Liver (tissue), 9 donors: ENCODE results near the gene GPHA2. TPM values are rescaled to one million over a fixed set of nuclear protein-coding genes. Genes with fewer than 3 reads are reported as not detected.
A peak's percentile ranks its signal among the peaks of the same experiment; 100 is the strongest.

Experiments
- DNase-seq: peaks from one replicate; pipeline ENCODE4 v3.0.0-alpha.2; 2017; ENCODE audit warnings: low spot score
- H3K27ac ChIP-seq, 2 donors: one replicate each; pipeline ENCODE4 v1.7.0; 2013; ENCODE audit warnings: inconsistent platforms in 2 of 2, low read length in 2 of 2, control low read depth in 1 of 2, low read depth in 1 of 2, mild to moderate bottlenecking in 1 of 2
- H3K27me3 ChIP-seq, 4 donors: one replicate each; pipeline versions ENCODE4 v1.6.1 to v1.7.0; 2013; ENCODE audit warnings: low read length in 3 of 4, inconsistent platforms in 1 of 4, mild to moderate bottlenecking in 1 of 4, moderate library complexity in 1 of 4; ENCODE audit not compliant: control insufficient read depth in 4 of 4, insufficient read depth in 4 of 4
- H3K36me3 ChIP-seq, 4 donors: one replicate each; pipeline versions ENCODE4 v1.6.1 to v1.7.0; 2013; ENCODE audit warnings: low read length in 3 of 4, mild to moderate bottlenecking in 3 of 4, low read depth in 1 of 4, moderate library complexity in 1 of 4; ENCODE audit not compliant: control insufficient read depth in 4 of 4, insufficient read depth in 3 of 4
- H3K4me1 ChIP-seq, 4 donors: one replicate each; pipeline versions ENCODE4 v1.6.1 to v1.7.0; 2013; ENCODE audit warnings: low read length in 3 of 4, mild to moderate bottlenecking in 3 of 4, moderate library complexity in 1 of 4; ENCODE audit not compliant: control insufficient read depth in 4 of 4, insufficient read depth in 4 of 4
- H3K4me3 ChIP-seq, 3 donors: one replicate each; pipeline versions ENCODE4 v1.6.1 to v1.7.0; 2013; ENCODE audit warnings: low read length in 3 of 3, control low read depth in 1 of 3, low read depth in 1 of 3, mild to moderate bottlenecking in 1 of 3
- H3K9ac ChIP-seq, 2 donors: one replicate each; pipeline ENCODE4 v1.7.0; 2013; ENCODE audit warnings: low read length in 2 of 2, mild to moderate bottlenecking in 2 of 2, moderate library complexity in 2 of 2, control low read depth in 1 of 2, low read depth in 1 of 2
- H3K9me3 ChIP-seq, 4 donors: one replicate each; pipeline versions ENCODE4 v1.6.1 to v1.7.0; 2013; ENCODE audit warnings: low read length in 3 of 4; ENCODE audit not compliant: control insufficient read depth in 4 of 4
- FOXA2 ChIP-seq: IDR thresholded peaks from 2 replicates; pipeline ENCODE4 v1.6.1; 2016; ENCODE audit warnings: antibody characterized with exemption
- GABPA ChIP-seq, 2 donors: IDR thresholded peaks in 1 of 2; conservative IDR thresholded peaks in 1 of 2; 2 replicates each; pipeline ENCODE4 v1.6.1; 2016; ENCODE audit warnings: antibody characterized with exemption in 2 of 2, mild to moderate bottlenecking in 1 of 2, moderate library complexity in 1 of 2
- HNF4G ChIP-seq: IDR thresholded peaks from 2 replicates; pipeline ENCODE4 v1.6.1; 2016; ENCODE audit warnings: antibody characterized with exemption
- NR2F2 ChIP-seq: IDR thresholded peaks from 2 replicates; pipeline ENCODE4 v1.6.1; 2016; ENCODE audit warnings: antibody characterized with exemption
- SP1 ChIP-seq: IDR thresholded peaks from 2 replicates; pipeline ENCODE4 v1.6.1; 2018; ENCODE audit warnings: antibody characterized with exemption, mild to moderate bottlenecking
- TAF1 ChIP-seq: conservative IDR thresholded peaks from 2 replicates; pipeline ENCODE4 v1.6.1; 2016; ENCODE audit warnings: antibody characterized with exemption, mild to moderate bottlenecking
- YY1 ChIP-seq: IDR thresholded peaks from 2 replicates; pipeline ENCODE4 v1.6.1; 2016; ENCODE audit warnings: antibody characterized with exemption, mild to moderate bottlenecking
- WGBS: extraction: QIAGEN DNeasy Blood & Tissue Kit; methylation state at CpG from one replicate; pipeline ENCODE4 v1.1.7; 2013; 5-methylcytosine and 5-hydroxymethylcytosine counted together
- polyA plus RNA-seq, 2 donors: library from polyadenylated mRNA; stranded (reverse) in 1 of 2; unstranded in 1 of 2; fragments of 200-250 nt in 1 of 2; fragments of >200 nt in 1 of 2; fragmentation: Nextera tagmentation in 1 of 2; extraction: Ambion mirVana in 1 of 2; gene quantifications; one replicate each; pipeline versions ENCODE4 v1.2.1 to v1.2.3, GENCODE V29; 2013 to 2015
- total RNA-seq, 2 donors: library from RNA; depleted of rRNA; stranded (reverse); fragments of >200 nt; gene quantifications; one replicate each; pipeline ENCODE4 v1.2.3, GENCODE V29; 2014
- TF ChIP-seq, protein P1 (sequence below): IDR thresholded peaks from 2 replicates; pipeline ENCODE4 v1.6.1; 2016; ENCODE audit warnings: antibody characterized with exemption
- TF ChIP-seq, protein P2 (sequence below): IDR thresholded peaks from 2 replicates; pipeline ENCODE4 v1.6.1; 2016; ENCODE audit warnings: antibody characterized with exemption, mild to moderate bottlenecking
- TF ChIP-seq, protein P3 (sequence below): IDR thresholded peaks from 2 replicates; pipeline ENCODE4 v1.6.1; 2016; ENCODE audit warnings: antibody characterized with exemption
- TF ChIP-seq, protein P4 (sequence below): IDR thresholded peaks from 2 replicates; pipeline ENCODE4 v1.6.1; 2016; ENCODE audit warnings: antibody characterized with exemption
- TF ChIP-seq, protein P5 (sequence below): fragments of 150-350 bp; IDR thresholded peaks from 2 replicates; pipeline ENCODE4 v1.5.1; 2017; ENCODE audit warnings: improper control_type of control experiment, low read depth, low read length; ENCODE audit not compliant: missing input control
- donor health status: healthy.
- donor health status: healthy.
- donor health status: healthy.
- donor health status: healthy.
- donor health status: healthy.

The GPHA2 gene
- total and polyA plus RNA-seq, 4 donors = not detected

DNA sequence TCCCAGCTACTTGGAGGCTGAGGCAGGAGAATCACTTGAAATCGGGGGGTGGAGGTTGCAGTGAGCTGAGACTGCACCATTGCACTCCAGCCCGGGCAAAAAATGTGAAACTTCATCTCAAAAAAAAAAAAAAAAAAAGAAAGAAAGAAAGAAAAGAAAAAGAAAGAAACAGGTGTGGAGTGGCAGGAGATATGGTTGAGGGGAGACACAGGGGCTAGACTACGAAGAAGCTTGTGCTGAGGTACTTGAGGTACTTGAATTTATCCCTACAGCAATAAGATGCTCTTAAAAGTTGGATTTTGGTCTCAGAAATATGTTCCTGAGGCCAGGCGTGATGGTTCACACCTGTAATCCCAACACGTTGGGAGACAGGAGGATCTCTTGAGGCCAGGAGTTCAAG lies 38.4 kb upstream of the GPHA2 start:
- Histone ChIP-seq H3K27ac (no peak overlapping the region), H3K4me1 (peaks cover 0 to 10% (median 7%) of the 10 kb centered on the region in 4 donors), H3K9me3 (peaks cover 0 to 1% (median 0%) of the 10 kb centered on the region in 4 donors), H3K9ac (no peak overlapping the region), H3K4me3 (no peak overlapping the region), H3K36me3 (no peaks in the 10 kb centered on the region), H3K27me3 (no peaks in the 10 kb centered on the region)
- 88% methylated on average over 5 of the region's 5 CpGs for WGBS
- DNase-seq = no peak
- TF ChIP-seq SP1 = no peak
- TF ChIP-seq, protein P1, sequence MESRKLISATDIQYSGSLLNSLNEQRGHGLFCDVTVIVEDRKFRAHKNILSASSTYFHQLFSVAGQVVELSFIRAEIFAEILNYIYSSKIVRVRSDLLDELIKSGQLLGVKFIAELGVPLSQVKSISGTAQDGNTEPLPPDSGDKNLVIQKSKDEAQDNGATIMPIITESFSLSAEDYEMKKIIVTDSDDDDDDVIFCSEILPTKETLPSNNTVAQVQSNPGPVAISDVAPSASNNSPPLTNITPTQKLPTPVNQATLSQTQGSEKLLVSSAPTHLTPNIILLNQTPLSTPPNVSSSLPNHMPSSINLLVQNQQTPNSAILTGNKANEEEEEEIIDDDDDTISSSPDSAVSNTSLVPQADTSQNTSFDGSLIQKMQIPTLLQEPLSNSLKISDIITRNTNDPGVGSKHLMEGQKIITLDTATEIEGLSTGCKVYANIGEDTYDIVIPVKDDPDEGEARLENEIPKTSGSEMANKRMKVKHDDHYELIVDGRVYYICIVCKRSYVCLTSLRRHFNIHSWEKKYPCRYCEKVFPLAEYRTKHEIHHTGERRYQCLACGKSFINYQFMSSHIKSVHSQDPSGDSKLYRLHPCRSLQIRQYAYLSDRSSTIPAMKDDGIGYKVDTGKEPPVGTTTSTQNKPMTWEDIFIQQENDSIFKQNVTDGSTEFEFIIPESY = no peak
- TF ChIP-seq GABPA (IDR thresholded peaks at IDR 0.05 in 1 of 2, conservative IDR thresholded peaks at IDR 0.05 in 1 of 2) = no peak
- no peak for TF ChIP-seq YY1
- TF ChIP-seq TAF1 = no peak
- TF ChIP-seq NR2F2 = no peak
- TF ChIP-seq, protein P2, sequence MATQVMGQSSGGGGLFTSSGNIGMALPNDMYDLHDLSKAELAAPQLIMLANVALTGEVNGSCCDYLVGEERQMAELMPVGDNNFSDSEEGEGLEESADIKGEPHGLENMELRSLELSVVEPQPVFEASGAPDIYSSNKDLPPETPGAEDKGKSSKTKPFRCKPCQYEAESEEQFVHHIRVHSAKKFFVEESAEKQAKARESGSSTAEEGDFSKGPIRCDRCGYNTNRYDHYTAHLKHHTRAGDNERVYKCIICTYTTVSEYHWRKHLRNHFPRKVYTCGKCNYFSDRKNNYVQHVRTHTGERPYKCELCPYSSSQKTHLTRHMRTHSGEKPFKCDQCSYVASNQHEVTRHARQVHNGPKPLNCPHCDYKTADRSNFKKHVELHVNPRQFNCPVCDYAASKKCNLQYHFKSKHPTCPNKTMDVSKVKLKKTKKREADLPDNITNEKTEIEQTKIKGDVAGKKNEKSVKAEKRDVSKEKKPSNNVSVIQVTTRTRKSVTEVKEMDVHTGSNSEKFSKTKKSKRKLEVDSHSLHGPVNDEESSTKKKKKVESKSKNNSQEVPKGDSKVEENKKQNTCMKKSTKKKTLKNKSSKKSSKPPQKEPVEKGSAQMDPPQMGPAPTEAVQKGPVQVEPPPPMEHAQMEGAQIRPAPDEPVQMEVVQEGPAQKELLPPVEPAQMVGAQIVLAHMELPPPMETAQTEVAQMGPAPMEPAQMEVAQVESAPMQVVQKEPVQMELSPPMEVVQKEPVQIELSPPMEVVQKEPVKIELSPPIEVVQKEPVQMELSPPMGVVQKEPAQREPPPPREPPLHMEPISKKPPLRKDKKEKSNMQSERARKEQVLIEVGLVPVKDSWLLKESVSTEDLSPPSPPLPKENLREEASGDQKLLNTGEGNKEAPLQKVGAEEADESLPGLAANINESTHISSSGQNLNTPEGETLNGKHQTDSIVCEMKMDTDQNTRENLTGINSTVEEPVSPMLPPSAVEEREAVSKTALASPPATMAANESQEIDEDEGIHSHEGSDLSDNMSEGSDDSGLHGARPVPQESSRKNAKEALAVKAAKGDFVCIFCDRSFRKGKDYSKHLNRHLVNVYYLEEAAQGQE = no peak
- TF ChIP-seq HNF4G = no peak
- no peak for TF ChIP-seq FOXA2

DNA sequence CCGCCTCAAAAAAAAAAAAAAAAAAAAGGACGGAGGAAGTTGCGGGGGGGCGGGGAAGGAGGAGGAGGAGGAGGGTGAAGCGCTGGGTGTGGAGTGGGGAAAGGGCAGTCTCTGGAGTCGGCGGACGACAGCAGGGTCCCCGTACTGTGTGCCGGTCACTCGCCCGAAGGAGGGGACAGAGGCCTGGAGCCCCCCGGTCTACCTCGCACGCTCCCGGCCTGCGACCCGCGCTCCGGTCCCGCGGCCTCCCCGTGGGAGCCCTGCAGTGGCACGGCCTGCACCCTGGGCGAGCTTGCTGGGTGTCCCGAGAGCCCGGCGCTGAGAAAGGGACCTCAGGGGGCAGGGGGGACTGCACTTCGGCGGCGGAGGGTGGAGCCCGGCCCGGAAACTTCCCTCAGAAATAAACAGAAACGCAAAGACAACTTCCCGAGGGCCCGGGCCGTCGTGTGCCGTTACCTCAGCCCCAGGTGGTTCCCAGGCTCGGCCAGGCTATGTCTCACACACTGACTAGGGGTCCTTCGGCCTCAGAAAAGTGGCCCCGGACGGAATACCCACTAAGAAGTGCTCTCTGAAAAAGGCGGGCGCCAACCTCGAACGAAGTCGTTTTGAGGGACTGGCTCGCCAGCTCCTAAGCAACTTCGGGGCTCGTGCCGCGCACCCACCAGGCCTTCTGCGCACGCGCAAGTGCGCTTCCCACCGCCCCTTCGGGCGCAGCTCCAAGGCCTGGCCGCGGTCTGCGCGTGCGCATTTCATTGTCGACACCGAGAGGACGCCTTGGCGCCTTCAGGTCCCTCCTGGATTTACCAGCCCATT lies 35.9 kb upstream of the GPHA2 start, which contains the start of gene MAJIN:
Gene MAJIN, minus strand, starts transcription at position 688 of the 813 bp plus-strand sequence. CDS start 12,703 bp downstream, outside the sequence.
- Histone ChIP-seq H3K27ac (no peak within 1 kb of the TSS), H3K9me3 (peaks cover 0 to 1% (median 0%) of the 10 kb centered on the region in 4 donors), H3K4me3 (peak within 1 kb of the TSS; percentile 33 to 47 (median 47)), H3K27me3 (no peaks in the 10 kb centered on the region), H3K36me3 (no peaks in the 10 kb centered on the region), H3K9ac (no peak within 1 kb of the TSS), H3K4me1 (peaks cover 0 to 10% (median 7%) of the 10 kb centered on the region in 4 donors)
- WGBS = 21% methylated on average over 69 of the region's 69 CpGs
- peak; percentile 86 for DNase-seq
- TF ChIP-seq, protein P3, sequence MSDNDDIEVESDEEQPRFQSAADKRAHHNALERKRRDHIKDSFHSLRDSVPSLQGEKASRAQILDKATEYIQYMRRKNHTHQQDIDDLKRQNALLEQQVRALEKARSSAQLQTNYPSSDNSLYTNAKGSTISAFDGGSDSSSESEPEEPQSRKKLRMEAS = peak; percentile 79
- TF ChIP-seq, protein P4, sequence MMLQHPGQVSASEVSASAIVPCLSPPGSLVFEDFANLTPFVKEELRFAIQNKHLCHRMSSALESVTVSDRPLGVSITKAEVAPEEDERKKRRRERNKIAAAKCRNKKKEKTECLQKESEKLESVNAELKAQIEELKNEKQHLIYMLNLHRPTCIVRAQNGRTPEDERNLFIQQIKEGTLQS = no peak
- TF ChIP-seq, protein P5, sequence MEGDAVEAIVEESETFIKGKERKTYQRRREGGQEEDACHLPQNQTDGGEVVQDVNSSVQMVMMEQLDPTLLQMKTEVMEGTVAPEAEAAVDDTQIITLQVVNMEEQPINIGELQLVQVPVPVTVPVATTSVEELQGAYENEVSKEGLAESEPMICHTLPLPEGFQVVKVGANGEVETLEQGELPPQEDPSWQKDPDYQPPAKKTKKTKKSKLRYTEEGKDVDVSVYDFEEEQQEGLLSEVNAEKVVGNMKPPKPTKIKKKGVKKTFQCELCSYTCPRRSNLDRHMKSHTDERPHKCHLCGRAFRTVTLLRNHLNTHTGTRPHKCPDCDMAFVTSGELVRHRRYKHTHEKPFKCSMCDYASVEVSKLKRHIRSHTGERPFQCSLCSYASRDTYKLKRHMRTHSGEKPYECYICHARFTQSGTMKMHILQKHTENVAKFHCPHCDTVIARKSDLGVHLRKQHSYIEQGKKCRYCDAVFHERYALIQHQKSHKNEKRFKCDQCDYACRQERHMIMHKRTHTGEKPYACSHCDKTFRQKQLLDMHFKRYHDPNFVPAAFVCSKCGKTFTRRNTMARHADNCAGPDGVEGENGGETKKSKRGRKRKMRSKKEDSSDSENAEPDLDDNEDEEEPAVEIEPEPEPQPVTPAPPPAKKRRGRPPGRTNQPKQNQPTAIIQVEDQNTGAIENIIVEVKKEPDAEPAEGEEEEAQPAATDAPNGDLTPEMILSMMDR = no peak
- TF ChIP-seq NR2F2 = no peak
